Astrocyte of the spinal cord (primary cell): ENCODE measurements around the gene KCNK15.
A peak's percentile ranks its signal among the peaks of the same experiment; 100 is the strongest.

Source experiments
- DNase-seq: peaks from one replicate; pipeline ENCODE4 v3.0.0; 2011; ENCODE audit warnings: low read depth, low spot score
- H3K4me3 ChIP-seq: 2 replicates; pipeline ENCODE4 v1.5.1; 2011; ENCODE audit warnings: low read depth, mild to moderate bottlenecking, low read length, moderate library complexity
- CTCF ChIP-seq: IDR thresholded peaks from 2 replicates; pipeline ENCODE4 v1.5.1; 2012; ENCODE audit warnings: low read depth, mild to moderate bottlenecking, low read length, inconsistent platforms
- in situ Hi-C: cut with HindIII; loops from 2 replicates; pipeline ENCODE4 v1.10.0; 2017; ENCODE audit warnings: low sequenced_read_pairs

Gene KCNK15

DNA sequence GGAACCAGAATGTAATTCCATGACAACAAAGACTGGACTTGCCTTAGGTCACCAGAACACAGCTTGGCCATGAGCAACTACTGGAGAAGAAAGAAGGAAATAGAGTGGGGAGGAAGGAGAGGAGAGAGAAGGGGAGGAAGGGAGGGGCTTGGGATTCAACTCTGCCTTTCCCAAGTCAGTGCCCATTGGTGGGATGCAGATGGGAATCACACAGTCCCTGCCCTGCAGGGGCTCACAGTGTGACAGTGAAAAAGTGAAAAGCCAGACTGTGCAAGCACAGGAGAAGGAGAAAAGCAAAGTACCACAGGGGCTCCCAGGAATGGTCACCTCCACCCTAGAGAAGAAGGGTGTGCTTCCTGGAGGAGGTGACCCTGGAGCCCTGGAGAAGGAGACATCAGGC, 50.6 kb downstream of the KCNK15 start:
- no peak for TF ChIP-seq CTCF
- no peak overlapping the region for H3K4me3 ChIP-seq
- in situ Hi-C loops: no loop called here
- DNase-seq: no peak

DNA sequence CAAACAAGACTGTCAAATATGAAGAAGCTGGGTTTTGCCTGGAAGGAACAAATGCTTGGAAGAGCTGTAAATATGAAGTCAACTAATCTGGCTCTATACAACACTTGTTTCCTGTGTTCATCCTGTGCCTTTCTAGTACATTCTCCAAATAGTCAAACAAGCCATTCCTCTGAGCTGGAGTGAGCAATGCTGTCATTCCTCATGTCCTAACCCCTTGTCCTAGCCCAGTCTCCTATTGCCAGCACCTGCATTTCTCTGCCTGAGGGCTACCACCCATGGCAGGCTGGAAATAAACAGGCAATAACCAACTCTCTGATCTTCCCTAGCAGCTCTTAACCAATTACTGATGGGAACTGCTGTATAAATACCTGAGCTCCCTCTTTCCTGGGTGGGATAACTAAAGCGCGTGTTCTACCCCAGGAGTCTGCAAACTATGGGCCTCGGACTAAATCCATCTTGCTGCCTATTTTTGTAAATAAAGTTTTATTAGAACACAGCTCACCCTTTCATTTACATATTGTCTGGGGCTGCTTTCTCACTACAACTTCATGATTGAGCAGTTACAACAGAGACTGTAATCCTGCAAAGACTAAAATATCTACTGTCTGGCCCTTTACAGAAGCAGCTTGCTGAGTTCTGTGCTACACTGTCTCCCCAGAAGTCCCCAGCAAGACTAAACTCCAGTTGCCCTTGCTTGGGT, 51.2 kb downstream of the KCNK15 start:
- no peak for DNase-seq
- H3K4me3 ChIP-seq: no peak overlapping the region

DNA sequence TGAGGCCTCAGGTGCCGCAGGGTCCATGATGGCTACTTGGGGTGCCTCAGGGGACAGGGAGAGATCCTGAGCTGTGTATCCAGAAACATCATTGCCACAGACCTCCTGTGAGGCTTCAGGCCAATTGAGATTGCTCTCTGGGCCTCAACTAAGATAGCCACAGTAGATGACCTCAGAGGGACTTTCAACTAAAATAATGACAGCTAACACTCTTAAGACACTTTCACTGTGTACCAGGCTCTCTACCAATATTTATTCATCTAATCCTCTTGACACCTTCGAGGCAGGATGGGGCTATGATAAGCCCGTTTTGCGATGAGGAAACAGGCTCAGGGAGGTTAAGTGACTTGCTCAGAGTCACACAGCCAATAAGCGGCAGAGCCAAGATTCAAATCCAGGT, 54.0 kb downstream of the KCNK15 start:
- no peak for TF ChIP-seq CTCF

More for the DNA sequence above, 51.2 kb downstream of the KCNK15 start:
- TF ChIP-seq CTCF: no peak
- in situ Hi-C loops: no loop called here

DNA sequence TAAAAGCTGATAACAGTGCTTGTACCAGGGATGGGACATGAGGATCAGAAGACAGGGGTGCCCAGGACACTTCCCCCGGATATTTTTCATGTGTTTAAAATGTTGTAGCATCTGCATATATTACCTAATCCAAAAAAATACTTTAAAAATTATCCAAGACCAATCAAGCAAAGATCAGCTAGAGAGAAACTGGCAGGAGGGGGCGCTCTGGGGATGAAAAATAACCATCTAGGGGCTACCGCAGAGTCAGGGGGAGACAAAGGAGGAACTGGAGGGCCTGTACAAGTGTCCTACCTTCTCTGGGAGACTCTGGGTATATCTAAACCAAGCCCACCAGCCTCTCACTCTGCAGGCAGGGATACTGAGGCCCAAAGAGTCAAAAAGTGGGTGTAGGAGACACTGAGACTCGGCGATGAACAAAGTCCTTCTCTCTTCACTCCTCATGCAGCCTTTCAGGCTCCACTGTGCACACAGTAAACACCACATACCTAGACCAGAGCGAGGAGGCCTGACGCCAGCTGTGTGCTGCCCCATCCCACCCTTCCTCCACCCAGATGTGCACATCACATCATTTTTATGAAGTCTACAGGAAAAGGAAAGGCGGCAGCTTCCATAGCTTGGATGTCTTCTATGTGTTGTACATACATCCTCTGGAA, 54.9 kb downstream of the KCNK15 start:
- TF ChIP-seq CTCF: peak; percentile 22
- DNase-seq: no peak
- no peak overlapping the region for H3K4me3 ChIP-seq
- in situ Hi-C loops: no loop called here

More for the DNA sequence above, 54.0 kb downstream of the KCNK15 start:
- H3K4me3 ChIP-seq: no peak overlapping the region
- in situ Hi-C loops: no loop called here
- no peak for DNase-seq
